ENCODE measurements around the gene WDR89.

DNA sequence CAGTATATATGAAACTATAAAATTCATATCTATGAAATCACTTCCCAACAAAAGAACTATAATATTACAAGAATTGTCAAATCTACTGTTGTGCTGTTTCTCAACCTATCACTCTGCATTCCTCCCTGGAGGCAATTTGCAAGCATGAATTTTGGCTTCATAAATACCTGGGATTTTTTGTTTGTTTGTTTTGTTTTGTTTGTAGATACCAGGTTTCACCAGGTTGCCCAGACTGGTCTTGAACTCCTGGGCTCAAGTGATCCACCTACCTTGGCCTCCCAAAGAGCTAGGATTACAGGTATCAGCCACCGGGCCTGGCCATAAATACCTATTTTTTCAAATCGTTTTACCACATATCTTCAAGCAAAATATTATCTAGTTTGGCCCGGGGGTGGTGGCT is 47.5 kb upstream of the WDR89 start:
- TF ChIP-seq, protein P1, sequence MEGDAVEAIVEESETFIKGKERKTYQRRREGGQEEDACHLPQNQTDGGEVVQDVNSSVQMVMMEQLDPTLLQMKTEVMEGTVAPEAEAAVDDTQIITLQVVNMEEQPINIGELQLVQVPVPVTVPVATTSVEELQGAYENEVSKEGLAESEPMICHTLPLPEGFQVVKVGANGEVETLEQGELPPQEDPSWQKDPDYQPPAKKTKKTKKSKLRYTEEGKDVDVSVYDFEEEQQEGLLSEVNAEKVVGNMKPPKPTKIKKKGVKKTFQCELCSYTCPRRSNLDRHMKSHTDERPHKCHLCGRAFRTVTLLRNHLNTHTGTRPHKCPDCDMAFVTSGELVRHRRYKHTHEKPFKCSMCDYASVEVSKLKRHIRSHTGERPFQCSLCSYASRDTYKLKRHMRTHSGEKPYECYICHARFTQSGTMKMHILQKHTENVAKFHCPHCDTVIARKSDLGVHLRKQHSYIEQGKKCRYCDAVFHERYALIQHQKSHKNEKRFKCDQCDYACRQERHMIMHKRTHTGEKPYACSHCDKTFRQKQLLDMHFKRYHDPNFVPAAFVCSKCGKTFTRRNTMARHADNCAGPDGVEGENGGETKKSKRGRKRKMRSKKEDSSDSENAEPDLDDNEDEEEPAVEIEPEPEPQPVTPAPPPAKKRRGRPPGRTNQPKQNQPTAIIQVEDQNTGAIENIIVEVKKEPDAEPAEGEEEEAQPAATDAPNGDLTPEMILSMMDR (IDR thresholded peaks at IDR 0.05) = no peak
- TF ChIP-seq POLR2A (IDR thresholded peaks at IDR 0.05) = no peak
